SK-N-SH (cell line): ENCODE measurements around the gene RFX2. TPM values are rescaled to one million over a fixed set of nuclear protein-coding genes. Genes with fewer than 3 reads are reported as not detected.
A peak's percentile ranks its signal among the peaks of the same experiment; 100 is the strongest.

ENCODE experiments used
- CTCF ChIA-PET: fragments of 300-600, 350-600 bp; formaldehyde crosslinking; extraction: SDS; loops from one replicate; lab custom pipeline; 2021; lab: Yijun Ruan, JAX
- POLR2A ChIA-PET: fragments of 350-600 bp; sonication (Branson Sonifier 250); formaldehyde crosslinking; extraction: SDS; loops from one replicate; lab custom pipeline; 2020; ENCODE audit warnings: antibody characterized with exemption, inconsistent platforms; lab: Yijun Ruan, JAX
- DNase-seq: peaks from one replicate; pipeline ENCODE4 v3.0.0; 2012
- H2AFZ ChIP-seq: fragments of 200-600 bp; sonication (generic); 2 replicates; pipeline ENCODE4 v1.8.1; 2016; ENCODE audit warnings: antibody characterized with exemption, mild to moderate bottlenecking, low read depth
- H3F3A ChIP-seq: fragments of 200-600 bp; sonication (generic); replicated peaks from 2 replicates; pipeline ENCODE3; 2016; ENCODE audit warnings: antibody characterized with exemption, mild to moderate bottlenecking; ENCODE audit not compliant: insufficient read depth
- H3K27ac ChIP-seq, 2 experiments: fragments of 200-500 bp in 1 of 2; fragments of 200-600 bp in 1 of 2; sonication (Bioruptor generic) in 1 of 2; sonication (generic), shearing (Covaris generic) in 1 of 2; 2 replicates each; pipeline versions ENCODE4 v1.5.1 to v1.6.1; 2014 to 2016; ENCODE audit warnings: low read depth in 2 of 2, inconsistent platforms in 1 of 2, low read length in 1 of 2, mild to moderate bottlenecking in 1 of 2, mixed read lengths in 1 of 2
- H3K27me3 ChIP-seq: fragments of 200-600 bp; sonication (generic), shearing (Covaris generic); 2 replicates; pipeline ENCODE4 v1.6.1; 2016; ENCODE audit warnings: mixed run types; ENCODE audit not compliant: insufficient read depth
- H3K36me3 ChIP-seq, 2 experiments: fragments of 200-500 bp in 1 of 2; fragments of 200-600 bp in 1 of 2; sonication (Bioruptor generic) in 1 of 2; sonication (generic) in 1 of 2; replicated peaks in 1 of 2; 2 replicates each; pipeline versions ENCODE3 to v1.5.1; 2014 to 2016; ENCODE audit warnings: low read length in 1 of 2, mild to moderate bottlenecking in 1 of 2; ENCODE audit not compliant: insufficient read depth in 2 of 2, control insufficient read depth in 1 of 2
- H3K4me1 ChIP-seq, 2 experiments: fragments of 200-500 bp in 1 of 2; fragments of 200-600 bp in 1 of 2; sonication (Bioruptor generic) in 1 of 2; sonication (generic), shearing (Covaris generic) in 1 of 2; 2 replicates each; pipeline versions ENCODE4 v1.5.1 to v1.6.1; 2014 to 2016; ENCODE audit warnings: low read depth in 1 of 2, low read length in 1 of 2, mixed run types in 1 of 2; ENCODE audit not compliant: insufficient read depth in 2 of 2, control insufficient read depth in 1 of 2
- H3K4me2 ChIP-seq: fragments of 200-600 bp; sonication (generic), shearing (Covaris generic); 2 replicates; pipeline ENCODE4 v1.6.1; 2017; ENCODE audit warnings: mixed run types
- H3K4me3 ChIP-seq, 2 experiments: fragments of 200-500 bp in 1 of 2; fragments of 200-600 bp in 1 of 2; sonication (Bioruptor generic) in 1 of 2; sonication (generic), shearing (Covaris generic) in 1 of 2; 2 replicates each; pipeline versions ENCODE4 v1.5.1 to v1.8.1; 2014 to 2016; ENCODE audit warnings: low read depth in 2 of 2, inconsistent platforms in 1 of 2, low read length in 1 of 2, mild to moderate bottlenecking in 1 of 2, mixed read lengths in 1 of 2, moderate library complexity in 1 of 2
- H3K79me2 ChIP-seq: fragments of 200-600 bp; sonication (generic); 2 replicates; pipeline ENCODE4 v1.8.1; 2017; ENCODE audit warnings: mild to moderate bottlenecking; ENCODE audit not compliant: insufficient read depth
- H3K9ac ChIP-seq: fragments of 200-600 bp; sonication (generic); 2 replicates; pipeline ENCODE4 v1.6.1; 2017; ENCODE audit warnings: mixed run types
- H3K9me2 ChIP-seq: fragments of 200-600 bp; sonication (generic); 2 replicates; pipeline ENCODE4 v1.6.1; 2017; ENCODE audit warnings: mixed run types
- H3K9me3 ChIP-seq: fragments of 200-600 bp; sonication (generic); 2 replicates; pipeline ENCODE4 v1.6.1; 2017; ENCODE audit warnings: mixed run types, mild to moderate bottlenecking, moderate library complexity
- H4K20me1 ChIP-seq: fragments of 200-600 bp; sonication (generic); 2 replicates; pipeline ENCODE4 v1.6.1; 2017; ENCODE audit warnings: mild to moderate bottlenecking, mixed run types; ENCODE audit not compliant: insufficient read depth
- CHD2 ChIP-seq: fragments of 150-350 bp; IDR thresholded peaks from 2 replicates; pipeline ENCODE4 v1.6.1; 2018; ENCODE audit warnings: low read length; ENCODE audit not compliant: partially characterized antibody
- CTCF ChIP-seq: fragments of 200-600 bp; sonication (generic); IDR thresholded peaks from 2 replicates; pipeline ENCODE4 v1.6.1; 2017; ENCODE audit warnings: antibody characterized with exemption, mild to moderate bottlenecking, moderate library complexity
- FOXM1 ChIP-seq: IDR thresholded peaks from 2 replicates; pipeline ENCODE4 v1.4.0; 2012; ENCODE audit warnings: low read depth, mild to moderate bottlenecking
- GABPA ChIP-seq: IDR thresholded peaks from 2 replicates; pipeline ENCODE4 v1.4.0; 2012; ENCODE audit warnings: low read depth, mild to moderate bottlenecking
- JUND ChIP-seq: IDR thresholded peaks from 2 replicates; pipeline ENCODE4 v1.4.0; 2012
- MXI1 ChIP-seq: IDR thresholded peaks from 2 replicates; pipeline ENCODE4 v1.6.1; 2012; ENCODE audit warnings: mild to moderate bottlenecking, low read depth, low read length, improper control_type of control experiment
- PBX3 ChIP-seq: IDR thresholded peaks from 2 replicates; pipeline ENCODE4; 2012
- POLR2AphosphoS5 ChIP-seq: IDR thresholded peaks from 2 replicates; pipeline ENCODE4 v1.6.1; 2012; ENCODE audit warnings: low read depth, low read length
- RCOR1 ChIP-seq: fragments of 150-350 bp; IDR thresholded peaks from 2 replicates; pipeline ENCODE4 v1.6.1; 2017; ENCODE audit warnings: antibody characterized with exemption, low read length
- REST ChIP-seq: IDR thresholded peaks from 2 replicates; pipeline ENCODE4 v1.6.1; 2012; ENCODE audit warnings: mild to moderate bottlenecking, low read depth, low read length, moderate library complexity
- RXRA ChIP-seq: IDR thresholded peaks from 2 replicates; pipeline ENCODE4 v1.4.0; 2012; ENCODE audit warnings: low read depth, mild to moderate bottlenecking, borderline replicate concordance
- SIN3A ChIP-seq: IDR thresholded peaks from 2 replicates; pipeline ENCODE4 v1.6.1; 2012; ENCODE audit warnings: low read depth, mild to moderate bottlenecking, low read length, moderate library complexity, borderline replicate concordance
- TEAD4 ChIP-seq: IDR thresholded peaks from 2 replicates; pipeline ENCODE4 v1.4.0; 2012; ENCODE audit warnings: mild to moderate bottlenecking, borderline replicate concordance; ENCODE audit not compliant: insufficient read depth
- WGBS: methylation state at CpG from one replicate; pipeline ENCODE4 v1.1.6; 2017; ENCODE audit warnings: low lambda C conversion rate; 5-methylcytosine and 5-hydroxymethylcytosine counted together
- polyA plus RNA-seq, 3 experiments: library from polyadenylated mRNA; depleted of rRNA; stranded (reverse); fragments of >200 nt; gene quantifications; 2 replicates each; pipeline ENCODE4 v1.2.3, GENCODE V29; 2012

Gene RFX2
- polyA plus RNA-seq, 1 of the 3 experiments (the other 2 are of a cell fraction) = 12.6 TPM

GRCh38 chr19:6068711-6069110 lies 41.6 kb downstream of the RFX2 start:
- H3K4me1 ChIP-seq = peaks cover 21 to 46% of the 10 kb centered on the region in 2 experiments
- H3K36me3 ChIP-seq = no peaks in the 10 kb centered on the region
- peak overlapping the region in 1 of 2 experiments; percentile 99; a peak in 2 of 4 replicates for H3K27ac ChIP-seq
- H2AFZ ChIP-seq = no peak overlapping the region
- H3K9me3 ChIP-seq = no peaks in the 10 kb centered on the region
- H4K20me1 ChIP-seq = no peaks in the 10 kb centered on the region
- H3K4me3 ChIP-seq = no peak overlapping the region
- ChIA-PET POLR2A (no interaction called here), CTCF (interaction anchor here (0.7 kb wide), 1 partner anchor 20 kb away, joined by 3 read pairs; no protein-coding TSS in a partner anchor)
- DNase-seq = no peak
- H3F3A ChIP-seq = peaks cover 37% of the 10 kb centered on the region
- H3K9me2 ChIP-seq = no peaks in the 10 kb centered on the region
- no peaks in the 10 kb centered on the region for H3K27me3 ChIP-seq
- no peak overlapping the region for H3K4me2 ChIP-seq
- TF ChIP-seq SIN3A (no peak), RCOR1 (no peak), CTCF (no peak), JUND (no peak), PBX3 (no peak), POLR2AphosphoS5 (no peak), RXRA (no peak)
- WGBS = 74% methylated on average over 2 of the region's 2 CpGs
- H3K9ac ChIP-seq = no peak overlapping the region
- peaks cover 46% of the 10 kb centered on the region; the same call in 1 of the 2 replicates for H3K79me2 ChIP-seq

GRCh38 chr19:6067975-6068374 lies 42.3 kb downstream of the RFX2 start:
- no peaks in the 10 kb centered on the region for H3K36me3 ChIP-seq
- no peaks in the 10 kb centered on the region for H4K20me1 ChIP-seq
- H3K79me2 ChIP-seq = peaks cover 50% of the 10 kb centered on the region; the same call in 1 of the 2 replicates
- CTCF ChIA-PET = interaction anchor here (1.5 kb wide), 1 partner anchor 19 kb away, joined by 9 read pairs; no protein-coding TSS in a partner anchor
- H3K4me3 ChIP-seq = no peak overlapping the region
- WGBS = 100% methylated on average over 2 of the region's 2 CpGs
- H3K4me1 ChIP-seq = peaks cover 21 to 46% of the 10 kb centered on the region in 2 experiments
- TF ChIP-seq TEAD4 = no peak
- TF ChIP-seq RXRA = no peak
- no peak for TF ChIP-seq FOXM1
- TF ChIP-seq JUND = no peak
- TF ChIP-seq GABPA = no peak
- TF ChIP-seq REST = no peak
- TF ChIP-seq CHD2 = no peak
- no peak for TF ChIP-seq MXI1
- TF ChIP-seq PBX3 = no peak
- TF ChIP-seq RCOR1 = no peak
- H3K9ac ChIP-seq = peak overlapping the region; percentile 78; the same call in 1 of the 2 replicates
- no peaks in the 10 kb centered on the region for H3K9me3 ChIP-seq
- H3K27ac ChIP-seq = peak overlapping the region in 1 of 2 experiments; percentile 99; a peak in 2 of 4 replicates
- no peak for DNase-seq
- 0 out of 2 replicates have a peak overlapping the region, but pooled peaks have one; percentile 64 for H3K4me2 ChIP-seq
- peaks cover 37% of the 10 kb centered on the region for H3F3A ChIP-seq
- H3K9me2 ChIP-seq = no peaks in the 10 kb centered on the region
- POLR2A ChIA-PET = no interaction called here
- H3K27me3 ChIP-seq = no peaks in the 10 kb centered on the region
- H2AFZ ChIP-seq = no peak overlapping the region
